Lung microvascular endothelial cell (primary cell): ENCODE measurements around the gene NR2F1-AS1. TPM values are rescaled to one million over a fixed set of nuclear protein-coding genes. Genes with fewer than 3 reads are reported as not detected.

Experiments used
- DNase-seq, 2 donors: peaks; one replicate each; pipeline versions ENCODE4 v3.0.0 to v3.0.0-alpha.2; 2010; ENCODE audit warnings: low read depth in 2 of 2
- total RNA-seq: library from RNA; depleted of rRNA; stranded (reverse); fragments of >200 nt; gene quantifications from 2 replicates; pipeline ENCODE4 v1.2.1, GENCODE V29; 2014

The NR2F1-AS1 gene
- total RNA-seq = 16.1 and 29.8 TPM in 2 replicates

GRCh38 chr5:93580927-93581445 is at the start of gene NR2F1-AS1:
TSS of gene NR2F1-AS1 (minus strand) at chr5:93581219.
- peak; percentile 70 to 76 for DNase-seq

DNA sequence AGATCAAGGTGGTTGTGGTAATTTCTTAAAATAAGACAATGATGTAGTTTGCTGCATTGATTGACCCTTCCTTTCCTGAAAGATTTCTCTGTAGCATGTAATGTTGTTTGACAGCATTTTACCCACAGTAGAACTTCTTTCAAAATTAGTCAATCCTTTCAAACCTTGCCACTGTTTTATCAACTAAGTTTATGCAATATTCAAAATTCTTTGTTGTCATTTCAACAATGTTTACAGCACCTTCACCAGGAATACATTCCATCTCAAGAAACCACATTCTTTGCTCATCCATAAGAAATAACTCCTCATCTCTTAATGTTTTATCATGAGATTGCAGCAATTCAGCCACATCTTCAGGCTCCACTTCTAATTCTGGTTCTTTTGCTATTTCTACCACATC is 45.8 kb upstream of the NR2F1-AS1 start:
- no peak for DNase-seq

- no peak for DNase-seq
Measured at GRCh38 chr5:93623153-93623552, 42.1 kb upstream of the NR2F1-AS1 start.

DNA sequence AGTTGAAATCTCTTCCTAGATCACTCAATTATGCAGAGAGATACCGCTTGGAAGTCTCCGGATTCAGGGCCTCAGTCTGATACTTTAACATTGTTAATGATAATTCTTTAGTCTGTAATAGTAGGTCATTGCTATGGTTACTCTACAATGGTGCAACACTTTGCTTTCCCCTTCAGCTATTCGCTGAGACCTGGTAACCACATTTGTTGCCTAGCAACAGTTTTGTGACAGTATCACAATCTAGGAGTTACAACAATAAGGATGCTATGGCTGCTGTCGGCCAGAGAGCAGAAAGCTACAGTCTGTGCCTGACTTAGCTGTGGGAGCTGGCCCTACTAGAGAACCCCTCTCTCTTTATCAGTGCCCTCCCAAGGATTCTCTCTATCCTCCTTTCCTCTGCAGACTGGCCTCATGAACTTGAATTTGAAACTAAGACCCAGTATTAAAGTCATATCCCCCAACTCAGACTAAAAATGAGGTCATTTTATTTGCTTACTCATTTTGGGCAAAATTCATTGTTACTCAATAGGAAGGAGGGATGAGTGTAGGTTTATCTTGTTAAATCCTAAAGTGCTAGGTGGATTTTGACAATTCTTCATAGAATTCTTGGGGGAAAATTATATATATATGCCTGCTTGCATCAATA is 41.3 kb upstream of the NR2F1-AS1 start:
- peak; percentile 47 to 66 for DNase-seq

DNA sequence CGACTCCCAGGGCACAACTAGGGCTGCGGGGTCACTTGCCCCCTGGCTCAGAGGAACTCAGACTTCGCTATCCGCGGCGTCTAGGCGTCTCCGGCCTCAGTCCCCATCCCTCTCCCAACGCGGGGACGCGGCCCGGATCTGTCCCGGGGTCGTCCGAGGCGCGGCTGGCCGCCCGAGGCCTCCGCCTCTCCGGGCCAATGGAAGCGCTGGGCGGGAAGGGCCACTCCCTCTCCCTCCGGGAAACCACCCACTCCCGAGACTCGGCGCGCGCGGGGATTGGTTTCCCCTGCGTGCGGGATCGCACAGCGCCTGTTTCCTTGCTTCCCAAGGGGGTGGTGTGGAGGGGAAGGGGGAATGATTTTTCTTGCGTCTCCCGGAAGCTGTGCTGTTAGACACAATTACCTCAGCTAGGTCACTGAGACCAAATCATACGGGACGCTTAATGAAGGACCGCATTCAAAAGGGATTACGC is 40.3 kb upstream of the NR2F1-AS1 start:
- DNase-seq = peak; percentile 64 to 74

DNA sequence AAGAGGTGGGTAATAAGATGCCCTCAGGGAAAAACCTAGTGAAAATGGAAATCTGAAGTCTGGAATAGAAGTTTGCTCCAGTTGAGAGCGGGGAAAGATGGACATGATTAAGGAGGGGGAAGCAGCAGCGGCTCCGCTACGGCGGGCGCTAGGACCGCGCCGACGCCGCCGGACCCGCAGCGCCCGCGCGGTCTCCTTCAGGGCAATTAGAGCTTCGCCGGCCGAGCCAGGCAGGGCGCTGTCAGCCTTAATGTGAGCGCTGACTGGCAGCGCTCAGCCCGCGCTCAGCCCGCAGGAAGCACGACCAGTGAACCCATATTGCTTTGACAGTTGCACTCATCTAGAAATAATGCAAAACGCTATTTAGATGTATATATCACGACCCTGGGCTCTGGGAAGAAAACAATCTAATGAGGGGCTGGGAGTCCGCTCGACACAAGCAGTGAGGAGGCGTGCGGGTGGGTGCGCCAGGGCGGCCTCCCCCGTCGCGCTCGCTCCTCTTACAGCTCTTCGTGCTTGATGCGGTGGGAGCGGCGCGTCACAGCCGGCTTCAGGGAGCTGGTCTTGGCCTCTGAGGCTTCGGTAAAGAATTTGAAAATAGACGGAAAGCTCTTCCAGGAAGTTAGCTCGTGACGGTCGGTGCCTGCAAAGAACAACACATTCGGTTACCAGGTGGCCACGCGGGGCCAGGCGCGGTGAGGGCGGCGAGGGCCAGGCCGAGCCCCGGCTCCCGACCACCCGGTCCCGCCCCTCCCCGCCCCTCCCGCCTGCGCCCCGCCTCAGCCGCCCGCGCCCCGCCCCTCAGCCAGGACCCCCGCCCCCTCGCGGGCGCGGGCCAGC is 39.7 kb upstream of the NR2F1-AS1 start:
- DNase-seq = peak; percentile 69 to 73

- DNase-seq = no peak
Measured at GRCh38 chr5:93616538-93617174, 35.6 kb upstream of the NR2F1-AS1 start.

- DNase-seq = no peak
Measured at GRCh38 chr5:93612855-93613243, 31.8 kb upstream of the NR2F1-AS1 start.

DNA sequence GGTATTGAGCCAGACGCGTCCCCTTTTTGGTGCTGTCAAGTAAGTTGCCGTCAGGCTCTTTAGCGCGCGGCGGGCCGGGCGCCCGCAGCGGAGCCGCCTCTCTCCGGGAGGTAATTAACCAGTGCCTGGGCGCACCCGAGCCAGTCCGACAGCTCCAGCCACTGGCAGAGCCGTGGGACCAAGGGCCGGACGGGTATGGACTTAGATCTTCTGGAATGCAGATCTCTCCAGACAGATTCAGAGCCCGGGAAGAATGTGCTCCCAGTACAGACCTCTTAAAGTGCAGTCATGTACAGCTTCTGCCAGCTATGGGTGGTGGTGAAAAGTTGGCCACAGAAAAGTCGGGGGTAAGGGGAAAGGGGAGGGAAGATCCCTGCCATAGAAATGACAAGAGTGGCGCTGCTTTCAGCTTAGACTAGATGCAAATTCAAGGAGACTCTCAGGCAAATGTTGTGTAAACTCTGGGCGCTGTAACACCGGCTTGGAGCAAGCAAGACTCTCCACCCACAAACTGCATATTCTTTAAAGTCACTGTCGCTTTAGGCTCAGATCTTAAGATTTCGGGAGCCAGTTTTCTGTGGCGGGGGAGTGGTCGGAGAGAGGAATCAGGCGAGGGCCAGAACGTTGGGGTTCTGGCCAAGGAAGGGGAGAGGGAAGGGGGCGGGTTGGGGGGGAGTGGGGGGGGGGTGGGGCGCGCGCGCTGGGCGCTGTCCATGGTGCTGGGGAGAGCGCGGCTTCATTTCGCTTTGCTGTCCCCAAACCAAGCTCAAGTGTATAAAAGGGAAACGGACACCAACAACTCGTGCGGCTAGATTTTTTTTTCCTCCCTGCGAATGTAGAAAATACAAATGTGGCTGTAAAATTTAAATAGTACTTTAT is 31.2 kb upstream of the NR2F1-AS1 start:
- peak in 1 of 2 donors; percentile 51 for DNase-seq

GRCh38 chr5:93611273-93611975 is 30.4 kb upstream of the NR2F1-AS1 start:
- DNase-seq = no peak

GRCh38 chr5:93610581-93611272 is 29.7 kb upstream of the NR2F1-AS1 start:
- no peak for DNase-seq

DNA sequence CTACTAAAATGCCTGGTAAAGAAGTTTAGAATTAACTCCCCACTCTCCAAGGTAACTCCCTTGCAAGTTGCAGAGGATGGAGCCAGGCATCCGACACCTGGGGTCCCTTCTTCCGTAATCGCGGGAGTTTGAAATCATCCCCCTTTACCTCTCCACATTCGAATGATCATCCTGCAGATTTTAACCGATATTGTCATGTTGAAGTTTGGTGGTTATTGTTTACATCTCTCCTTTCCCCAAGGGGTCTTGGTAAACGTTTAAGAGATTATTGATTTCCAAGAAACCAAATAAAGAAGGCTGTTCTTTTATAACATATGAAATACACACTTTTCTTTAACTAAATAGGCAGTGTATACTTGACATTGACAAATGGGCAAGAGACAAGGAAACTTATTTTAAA is 28.7 kb upstream of the NR2F1-AS1 start:
- DNase-seq = no peak

GRCh38 chr5:93608855-93609254 is 27.8 kb upstream of the NR2F1-AS1 start:
- DNase-seq = no peak

- peak; percentile 64 to 68 for DNase-seq
Measured at GRCh38 chr5:93607367-93608258, 26.6 kb upstream of the NR2F1-AS1 start.

- DNase-seq = no peak
Measured at GRCh38 chr5:93606382-93606752, 25.3 kb upstream of the NR2F1-AS1 start.

- no peak for DNase-seq
Measured at GRCh38 chr5:93604644-93605515, 23.9 kb upstream of the NR2F1-AS1 start.

GRCh38 chr5:93603793-93604643 is 23.0 kb upstream of the NR2F1-AS1 start:
- DNase-seq = peak in 1 of 2 donors; percentile 35
